BE2C (cell line): ENCODE data around the gene TNNI2.

Source experiments
- DNase-seq: peaks from one replicate; pipeline ENCODE4 v3.0.0-alpha.2; 2020
- H3K27me3 ChIP-seq: fragments of 250-450 bp; sonication (Bioruptor Pico); 2 replicates; pipeline ENCODE4 v1.5.1; 2020; ENCODE audit warnings: mild to moderate bottlenecking
- H3K36me3 ChIP-seq: fragments of 250-450 bp; sonication (Bioruptor Pico); 2 replicates; pipeline ENCODE4 v1.5.1; 2020; ENCODE audit warnings: mild to moderate bottlenecking
- H3K4me1 ChIP-seq: fragments of 250-450 bp; sonication (Bioruptor Pico); 2 replicates; pipeline ENCODE4 v1.5.1; 2020
- H3K4me3 ChIP-seq: 2 replicates; pipeline ENCODE4 v1.5.1; 2011; ENCODE audit warnings: low read depth, low read length
- H3K9me3 ChIP-seq: fragments of 250-450 bp; sonication (Bioruptor Pico); 2 replicates; pipeline ENCODE4 v1.5.1; 2020
- TF ChIP-seq, protein P1 (sequence below): IDR thresholded peaks from 2 replicates; pipeline ENCODE4 v1.5.1; 2012; ENCODE audit warnings: mild to moderate bottlenecking, low read depth, low read length

Gene TNNI2

DNA sequence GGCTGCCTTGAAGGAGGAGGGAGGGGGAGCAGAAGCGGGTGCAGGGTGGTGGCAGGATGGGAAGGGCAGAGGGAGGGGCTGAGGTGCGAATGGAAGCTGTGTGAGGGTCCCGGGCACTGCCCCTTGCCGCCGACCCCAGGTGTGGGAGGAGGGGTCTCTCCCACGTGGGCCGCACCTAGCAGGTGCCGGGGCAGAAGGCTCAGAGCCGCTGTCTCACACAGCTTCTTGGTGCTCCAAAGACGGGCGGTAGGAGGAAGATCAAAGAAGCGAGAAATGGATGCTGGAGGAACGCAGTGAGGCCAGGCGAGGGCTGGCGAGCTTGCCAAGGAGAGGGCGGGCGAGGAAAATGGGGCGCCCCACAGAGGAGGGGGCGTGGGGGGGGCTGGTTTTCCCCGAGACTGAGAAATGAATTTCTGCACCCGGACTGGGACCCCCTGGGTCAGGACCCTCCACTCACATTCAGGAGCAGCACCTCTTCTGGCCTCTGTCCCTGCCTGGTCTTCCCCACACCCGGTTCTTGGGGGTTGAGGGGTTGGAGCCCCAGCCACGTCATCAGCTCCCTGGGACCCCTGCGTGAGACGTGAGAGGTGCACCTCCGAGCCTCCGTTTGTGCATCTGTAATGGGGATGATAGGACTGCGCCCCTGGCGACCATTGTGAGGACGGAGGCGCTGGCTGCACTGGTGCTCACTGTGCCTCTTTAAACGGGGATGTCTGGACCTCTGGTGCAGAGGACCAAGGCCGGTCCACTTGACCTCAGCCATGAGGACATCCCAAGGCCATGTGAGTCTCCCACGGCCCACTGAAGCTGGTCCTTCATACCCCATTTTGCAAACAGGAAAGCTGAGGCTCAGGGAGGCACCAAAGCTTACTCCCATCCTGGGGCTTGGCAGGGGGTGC, 30.9 kb downstream of the TNNI2 start:
- Histone ChIP-seq H3K36me3 (no peaks in the 10 kb centered on the region), H3K27me3 (no peaks in the 10 kb centered on the region), H3K4me1 (no peaks in the 10 kb centered on the region; the same call in 1 of the 2 replicates), H3K4me3 (no peak overlapping the region), H3K9me3 (no peaks in the 10 kb centered on the region)
- no peak for DNase-seq
- TF ChIP-seq, protein P1, sequence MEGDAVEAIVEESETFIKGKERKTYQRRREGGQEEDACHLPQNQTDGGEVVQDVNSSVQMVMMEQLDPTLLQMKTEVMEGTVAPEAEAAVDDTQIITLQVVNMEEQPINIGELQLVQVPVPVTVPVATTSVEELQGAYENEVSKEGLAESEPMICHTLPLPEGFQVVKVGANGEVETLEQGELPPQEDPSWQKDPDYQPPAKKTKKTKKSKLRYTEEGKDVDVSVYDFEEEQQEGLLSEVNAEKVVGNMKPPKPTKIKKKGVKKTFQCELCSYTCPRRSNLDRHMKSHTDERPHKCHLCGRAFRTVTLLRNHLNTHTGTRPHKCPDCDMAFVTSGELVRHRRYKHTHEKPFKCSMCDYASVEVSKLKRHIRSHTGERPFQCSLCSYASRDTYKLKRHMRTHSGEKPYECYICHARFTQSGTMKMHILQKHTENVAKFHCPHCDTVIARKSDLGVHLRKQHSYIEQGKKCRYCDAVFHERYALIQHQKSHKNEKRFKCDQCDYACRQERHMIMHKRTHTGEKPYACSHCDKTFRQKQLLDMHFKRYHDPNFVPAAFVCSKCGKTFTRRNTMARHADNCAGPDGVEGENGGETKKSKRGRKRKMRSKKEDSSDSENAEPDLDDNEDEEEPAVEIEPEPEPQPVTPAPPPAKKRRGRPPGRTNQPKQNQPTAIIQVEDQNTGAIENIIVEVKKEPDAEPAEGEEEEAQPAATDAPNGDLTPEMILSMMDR, result no peak

DNA sequence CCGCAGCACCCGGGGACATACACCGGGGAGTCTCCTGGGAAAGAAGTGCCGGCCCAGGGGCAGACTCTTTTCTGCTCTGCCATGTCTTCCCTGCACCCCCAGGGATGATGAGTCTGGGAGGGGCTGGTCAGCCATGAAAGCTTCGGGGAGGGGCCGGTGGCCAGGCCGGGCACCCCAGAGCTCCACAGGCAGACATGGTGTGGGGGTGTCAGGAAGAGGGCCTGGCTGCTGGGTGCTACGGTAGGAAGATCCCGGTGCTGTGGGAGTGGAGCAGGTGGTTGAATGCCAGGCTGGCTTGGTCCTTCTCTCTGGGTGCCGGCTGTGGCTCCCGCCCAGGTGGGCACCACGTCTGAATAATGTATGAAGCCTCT, 31.5 kb downstream of the TNNI2 start:
- H3K9me3 ChIP-seq, result no peaks in the 10 kb centered on the region
- no peaks in the 10 kb centered on the region for H3K36me3 ChIP-seq
- no peak for DNase-seq
- no peak overlapping the region for H3K4me3 ChIP-seq
- TF ChIP-seq, protein P1, result no peak
- H3K4me1 ChIP-seq, result no peaks in the 10 kb centered on the region
- no peaks in the 10 kb centered on the region for H3K27me3 ChIP-seq

DNA sequence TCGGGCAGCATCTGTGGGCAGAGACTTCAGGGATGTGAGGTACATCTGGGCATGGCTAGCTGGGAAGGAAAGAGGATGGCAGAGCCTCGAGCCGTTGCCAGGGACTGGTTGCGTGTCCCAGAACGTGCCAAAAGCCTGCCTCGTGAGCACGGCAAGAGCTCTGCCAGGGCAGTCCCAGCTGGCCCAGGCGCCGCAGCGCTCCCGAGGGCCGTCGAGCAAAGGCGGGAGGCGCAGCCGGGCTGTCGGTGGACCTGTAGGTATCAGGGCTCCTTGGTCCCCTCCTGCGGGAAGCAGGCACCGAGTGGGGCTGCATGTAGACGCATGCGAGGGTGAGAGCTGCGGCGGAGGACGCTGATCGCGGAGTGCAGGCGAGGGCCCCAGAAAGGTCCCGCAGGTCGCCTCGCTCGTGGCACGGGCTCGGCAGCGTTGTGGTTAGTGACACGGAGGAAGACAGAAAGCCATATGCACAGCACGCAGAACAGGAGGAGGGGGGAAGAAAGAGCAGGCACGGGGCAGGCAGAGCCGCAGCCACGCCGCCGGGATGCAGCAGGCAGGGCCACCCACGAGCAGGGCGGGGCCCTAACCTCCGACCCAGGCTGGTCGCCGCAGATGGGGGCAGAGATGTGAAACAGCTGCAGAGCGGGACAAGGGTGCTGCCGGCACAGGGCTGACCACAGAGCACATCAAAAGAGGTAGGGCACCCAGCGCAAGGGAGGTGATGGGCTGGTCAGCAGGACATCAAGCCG, 32.1 kb downstream of the TNNI2 start:
- Histone ChIP-seq H3K36me3 (no peaks in the 10 kb centered on the region), H3K4me3 (no peak overlapping the region), H3K27me3 (no peaks in the 10 kb centered on the region), H3K9me3 (no peaks in the 10 kb centered on the region), H3K4me1 (peaks cover under 1% of the 10 kb centered on the region; the same call in 1 of the 2 replicates)
- DNase-seq, result no peak
- TF ChIP-seq, protein P1, result no peak

DNA sequence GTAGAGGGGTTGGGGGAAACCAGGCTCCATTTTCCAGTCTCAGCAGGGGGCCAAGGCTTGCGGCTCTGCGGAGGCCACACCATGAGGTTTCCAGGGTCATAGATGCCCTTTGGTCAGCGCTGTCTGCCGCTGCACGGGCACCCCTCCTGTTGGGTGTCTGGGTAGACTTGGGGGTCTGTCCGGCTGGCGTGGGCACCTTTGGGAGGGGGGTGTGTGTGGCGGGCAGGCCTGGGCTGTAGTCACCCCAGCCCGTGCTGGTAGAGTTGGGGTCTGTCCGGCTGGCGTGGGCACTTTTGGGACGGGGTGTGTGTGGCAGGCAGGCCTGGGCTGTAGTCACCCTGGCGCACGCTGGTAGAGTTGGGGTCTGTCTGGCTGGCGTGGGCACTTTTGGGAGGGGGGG, 32.8 kb downstream of the TNNI2 start:
- Histone ChIP-seq H3K9me3 (no peaks in the 10 kb centered on the region), H3K4me1 (peaks cover 6% of the 10 kb centered on the region), H3K27me3 (no peaks in the 10 kb centered on the region), H3K4me3 (no peak overlapping the region), H3K36me3 (no peaks in the 10 kb centered on the region)
- no peak for DNase-seq
- TF ChIP-seq, protein P1, result no peak

DNA sequence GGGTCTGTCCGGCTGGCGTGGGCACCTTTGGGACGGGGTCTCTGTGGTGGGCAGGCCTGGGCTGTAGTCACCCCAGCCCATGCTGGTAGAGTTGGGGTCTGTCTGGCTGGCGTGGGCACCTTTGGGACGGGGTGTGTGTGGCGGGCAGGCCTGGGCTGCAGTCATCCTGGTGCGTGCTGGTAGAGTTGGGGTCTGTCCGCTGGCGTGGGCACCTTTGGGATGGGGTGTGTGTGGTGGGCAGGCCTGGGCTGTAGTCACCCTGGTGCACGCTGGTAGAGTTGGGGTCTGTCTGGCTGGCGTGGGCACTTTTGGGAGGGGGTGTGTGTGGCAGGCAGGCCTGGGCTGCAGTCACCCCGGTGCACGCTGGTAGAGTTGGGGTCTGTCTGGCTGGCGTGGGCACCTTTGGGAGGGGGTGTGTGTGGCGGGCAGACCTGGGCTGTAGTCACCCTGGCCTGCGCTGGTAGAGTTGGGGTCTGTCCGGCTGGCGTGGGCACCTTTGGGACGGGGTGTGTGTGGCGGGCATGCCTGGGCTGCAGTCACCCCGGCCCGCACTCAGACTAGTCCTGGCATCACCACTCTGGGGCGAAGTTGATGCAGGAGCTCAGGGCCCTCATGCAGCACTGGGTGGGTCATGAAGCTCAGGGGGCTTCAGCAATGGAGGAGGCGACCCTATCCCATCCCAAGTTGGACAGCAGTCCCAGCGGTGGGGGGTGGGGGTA, 33.6 kb downstream of the TNNI2 start:
- Histone ChIP-seq H3K36me3 (no peaks in the 10 kb centered on the region), H3K27me3 (no peaks in the 10 kb centered on the region), H3K4me1 (peaks cover 6% of the 10 kb centered on the region), H3K9me3 (no peaks in the 10 kb centered on the region), H3K4me3 (no peak overlapping the region)
- no peak for DNase-seq
- TF ChIP-seq, protein P1, result no peak
